NCI-H2081 (cell line): Measurements from ENCODE around the gene VPS13A.

Experiments
- DNase-seq, 2 experiments: peaks; one replicate each; lab custom pipeline; 2025; lab: John Stamatoyannopoulos, UW

VPS13A gene

GRCh38 chr9:77177143-77177893, at the start of gene VPS13A:
Gene VPS13A (plus strand): TSS chr9:77177534. CDS start chr9:77177705, 171 bp downstream.
- peak; percentile 95 to 96 for DNase-seq

GRCh38 chr9:77128125-77128789, 49.1 kb upstream of the VPS13A start:
- no peak for DNase-seq

- no peak for DNase-seq
Observed at GRCh38 chr9:77131399-77131798, 45.9 kb upstream of the VPS13A start.

GRCh38 chr9:77133011-77133410, 44.3 kb upstream of the VPS13A start:
- DNase-seq = no peak

GRCh38 chr9:77142366-77142765, 35.0 kb upstream of the VPS13A start:
- no peak for DNase-seq

- DNase-seq = no peak
Observed at GRCh38 chr9:77149879-77150278, 27.5 kb upstream of the VPS13A start.

- DNase-seq = no peak
Observed at GRCh38 chr9:77152289-77152688, 25.0 kb upstream of the VPS13A start.

- peak in 1 of 2 experiments; percentile 32 for DNase-seq
Observed at GRCh38 chr9:77156646-77157371, 20.5 kb upstream of the VPS13A start.

- no peak for DNase-seq
Observed at GRCh38 chr9:77158772-77159513, 18.4 kb upstream of the VPS13A start.

GRCh38 chr9:77161191-77161590, 16.1 kb upstream of the VPS13A start:
- DNase-seq = no peak

GRCh38 chr9:77161966-77162365, 15.4 kb upstream of the VPS13A start:
- no peak for DNase-seq

GRCh38 chr9:77162366-77162765, 15.0 kb upstream of the VPS13A start:
- DNase-seq = no peak

GRCh38 chr9:77163884-77164283, 13.4 kb upstream of the VPS13A start:
- no peak for DNase-seq

GRCh38 chr9:77166193-77166592, 11.1 kb upstream of the VPS13A start:
- DNase-seq = no peak

- DNase-seq = peak in 1 of 2 experiments; percentile 26
Observed at GRCh38 chr9:77170991-77171699, 6.2 kb upstream of the VPS13A start.

GRCh38 chr9:77175151-77175550, 2.2 kb upstream of the VPS13A start:
- DNase-seq = no peak

- DNase-seq = no peak
Observed at GRCh38 chr9:77176106-77176505, 1.2 kb upstream of the VPS13A start.

- DNase-seq = no peak
Observed at GRCh38 chr9:77176686-77177142, 620 bp upstream of the VPS13A start.

GRCh38 chr9:77177894-77178794, 810 bp downstream of the VPS13A start:
- DNase-seq = peak in 1 of 2 experiments; percentile 40

- no peak for DNase-seq
Observed at GRCh38 chr9:77180056-77180455, 2.7 kb downstream of the VPS13A start.
